Suprapubic skin (tissue), 4 donors: ENCODE measurements around the gene ARHGAP10. TPM values are rescaled to one million over a fixed set of nuclear protein-coding genes. Genes with fewer than 3 reads are reported as not detected.

ENCODE experiments used
- DNase-seq, 2 donors: peaks; one replicate each; pipeline ENCODE4 v3.0.0-alpha.2; 2019; ENCODE audit warnings: low spot score in 2 of 2
- H3K27ac ChIP-seq: fragments of 200-600 bp; sonication (generic); one replicate; pipeline ENCODE4 v1.5.1; 2019
- H3K27me3 ChIP-seq: fragments of 200-600 bp; sonication (generic); one replicate; pipeline ENCODE4 v1.5.1; 2019
- H3K36me3 ChIP-seq: fragments of 200-600 bp; sonication (generic); one replicate; pipeline ENCODE4 v1.5.1; 2019
- H3K4me1 ChIP-seq: fragments of 200-600 bp; sonication (generic); one replicate; pipeline ENCODE4 v1.5.1; 2019
- H3K4me3 ChIP-seq: fragments of 200-600 bp; sonication (generic); one replicate; pipeline ENCODE4 v1.5.1; 2019; ENCODE audit warnings: mild to moderate bottlenecking
- H3K9me3 ChIP-seq: fragments of 200-600 bp; sonication (generic); one replicate; pipeline ENCODE4 v1.5.1; 2019
- CTCF ChIP-seq, 2 donors: fragments of 200-600 bp in 1 of 2; fragments of 450-650 bp in 1 of 2; sonication (generic) in 1 of 2; IDR thresholded peaks; one replicate each; pipeline ENCODE4 v1.5.1; 2016 to 2019; ENCODE audit warnings: antibody characterized with exemption in 2 of 2, mild to moderate bottlenecking in 1 of 2, moderate library complexity in 1 of 2
- EP300 ChIP-seq: sonication (generic); formaldehyde crosslinking; IDR thresholded peaks from one replicate; pipeline ENCODE4 v1.6.1; 2017; ENCODE audit warnings: antibody characterized with exemption
- POLR2A ChIP-seq, 2 donors: fragments of 450-650 bp; IDR thresholded peaks; one replicate each; pipeline ENCODE4 v1.6.1; 2017; ENCODE audit warnings: antibody characterized with exemption in 2 of 2, mild to moderate bottlenecking in 2 of 2, moderate library complexity in 2 of 2
- POLR2AphosphoS5 ChIP-seq, 3 donors: sonication (generic); formaldehyde crosslinking; IDR thresholded peaks; one replicate each; pipeline ENCODE4 v1.6.1; 2017; ENCODE audit warnings: antibody characterized with exemption in 3 of 3
- WGBS: methylation state at CpG from one replicate; pipeline ENCODE4 v1.1.5; 2018; 5-methylcytosine and 5-hydroxymethylcytosine counted together
- total RNA-seq, 4 donors: library from RNA; depleted of rRNA; stranded (reverse); fragments of >200 nt; gene quantifications; one replicate each; pipeline ENCODE4 v1.1.0, GENCODE V29; 2016

ARHGAP10 gene
- total RNA-seq, 4 donors from 2014 or later = 32.5 to 59.0 (median 36.8) TPM

GRCh38 chr4:147813973-147814372 lies 82.1 kb downstream of the ARHGAP10 start:
- H3K4me1 ChIP-seq = peaks cover 56% of the 10 kb centered on the region
- H3K27ac ChIP-seq = no peak overlapping the region
- WGBS = 62% methylated on average over 6 of the region's 6 CpGs

GRCh38 chr4:147814376-147814775 lies 82.5 kb downstream of the ARHGAP10 start:
- Histone ChIP-seq H3K27me3 (no peaks in the 10 kb centered on the region), H3K4me3 (no peak overlapping the region), H3K27ac (no peak overlapping the region), H3K36me3 (no peaks in the 10 kb centered on the region), H3K9me3 (no peaks in the 10 kb centered on the region), H3K4me1 (peaks cover 56% of the 10 kb centered on the region)
- 65% methylated on average over 3 of the region's 3 CpGs for WGBS
- no peak for DNase-seq
- TF ChIP-seq EP300 (no peak), POLR2A (IDR thresholded peaks at IDR 0.05) (no peak), CTCF (IDR thresholded peaks at IDR 0.05) (no peak), POLR2AphosphoS5 (IDR thresholded peaks at IDR 0.05) (no peak)

More at GRCh38 chr4:147813973-147814372, 82.1 kb downstream of the ARHGAP10 start:
- no peak overlapping the region for H3K4me3 ChIP-seq
- TF ChIP-seq POLR2AphosphoS5 (IDR thresholded peaks at IDR 0.05) (no peak), CTCF (IDR thresholded peaks at IDR 0.05) (no peak), POLR2A (IDR thresholded peaks at IDR 0.05) (no peak), EP300 (no peak)
- no peaks in the 10 kb centered on the region for H3K27me3 ChIP-seq
- no peaks in the 10 kb centered on the region for H3K9me3 ChIP-seq
- no peaks in the 10 kb centered on the region for H3K36me3 ChIP-seq
- DNase-seq = no peak

GRCh38 chr4:147815741-147816140 lies 83.9 kb downstream of the ARHGAP10 start:
- H3K4me3 ChIP-seq = no peak overlapping the region
- H3K36me3 ChIP-seq = no peaks in the 10 kb centered on the region
- no peak for DNase-seq
- TF ChIP-seq CTCF (IDR thresholded peaks at IDR 0.05) = no peak
- no peak for TF ChIP-seq EP300
- no peak for TF ChIP-seq POLR2AphosphoS5 (IDR thresholded peaks at IDR 0.05)
- peaks cover 56% of the 10 kb centered on the region for H3K4me1 ChIP-seq
- WGBS = 90% methylated on average over 5 of the region's 5 CpGs
- no peaks in the 10 kb centered on the region for H3K27me3 ChIP-seq
- H3K27ac ChIP-seq = peak overlapping the region; percentile 8
- H3K9me3 ChIP-seq = no peaks in the 10 kb centered on the region

GRCh38 chr4:147816382-147817254 lies 84.7 kb downstream of the ARHGAP10 start:
- Histone ChIP-seq H3K27me3 (no peaks in the 10 kb centered on the region), H3K4me3 (no peak overlapping the region), H3K36me3 (no peaks in the 10 kb centered on the region), H3K4me1 (peaks cover 65% of the 10 kb centered on the region), H3K27ac (peak overlapping the region; percentile 8), H3K9me3 (no peaks in the 10 kb centered on the region)
- DNase-seq = no peak
- no peak for TF ChIP-seq CTCF (IDR thresholded peaks at IDR 0.05)
- no peak for TF ChIP-seq POLR2A (IDR thresholded peaks at IDR 0.05)
- TF ChIP-seq EP300 = no peak
- TF ChIP-seq POLR2AphosphoS5 (IDR thresholded peaks at IDR 0.05) = no peak
- WGBS = 69% methylated on average over 4 of the region's 4 CpGs

GRCh38 chr4:147820975-147821374 lies 89.1 kb downstream of the ARHGAP10 start:
- no peaks in the 10 kb centered on the region for H3K27me3 ChIP-seq
- no peaks in the 10 kb centered on the region for H3K9me3 ChIP-seq
- H3K36me3 ChIP-seq = peaks cover 4% of the 10 kb centered on the region
- no peak for DNase-seq
- H3K4me1 ChIP-seq = peaks cover 54% of the 10 kb centered on the region
- H3K4me3 ChIP-seq = no peak overlapping the region
- TF ChIP-seq POLR2AphosphoS5 (IDR thresholded peaks at IDR 0.05) (no peak), EP300 (no peak), CTCF (IDR thresholded peaks at IDR 0.05) (no peak), POLR2A (IDR thresholded peaks at IDR 0.05) (no peak)
- no peak overlapping the region for H3K27ac ChIP-seq
- 67% methylated on average over 6 of the region's 6 CpGs for WGBS
